GM12872 (cell line): Measurements from ENCODE around the gene AGER.

Experiments
- CTCF ChIP-seq: IDR thresholded peaks from 3 replicates; pipeline ENCODE4 v1.5.1; 2011; ENCODE audit warnings: low read depth, mild to moderate bottlenecking, low read length, moderate library complexity; ENCODE audit not compliant: insufficient read depth

Gene AGER

GRCh38 chr6:32187009-32187709 lies 3.1 kb upstream of the AGER start:
- no peak for TF ChIP-seq CTCF

- TF ChIP-seq CTCF, result no peak
These were observed 470 bp downstream of the AGER start for GRCh38 chr6:32183483-32184083.

DNA sequence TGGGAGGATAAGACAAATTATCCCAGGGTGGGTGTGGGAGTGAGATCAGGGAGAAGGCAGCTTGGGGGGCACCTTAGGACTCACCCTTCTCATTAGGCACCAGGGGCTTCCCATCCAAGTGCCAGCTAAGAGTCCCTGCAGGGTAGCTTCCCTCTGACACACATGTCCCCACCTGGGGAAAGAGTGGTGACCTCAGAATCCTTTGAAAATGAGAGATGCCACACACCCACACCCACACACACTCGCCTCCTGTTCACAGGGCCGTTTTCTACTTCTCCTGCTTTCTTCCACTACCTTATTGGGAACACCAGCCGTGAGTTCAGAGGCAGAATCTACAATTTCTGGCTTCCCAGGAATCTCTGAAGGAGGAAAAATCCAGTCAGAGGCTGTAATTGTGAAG lies 1.0 kb downstream of the AGER start:
- no peak for TF ChIP-seq CTCF

GRCh38 chr6:32182555-32182981 lies 1.5 kb downstream of the AGER start:
- no peak for TF ChIP-seq CTCF

DNA sequence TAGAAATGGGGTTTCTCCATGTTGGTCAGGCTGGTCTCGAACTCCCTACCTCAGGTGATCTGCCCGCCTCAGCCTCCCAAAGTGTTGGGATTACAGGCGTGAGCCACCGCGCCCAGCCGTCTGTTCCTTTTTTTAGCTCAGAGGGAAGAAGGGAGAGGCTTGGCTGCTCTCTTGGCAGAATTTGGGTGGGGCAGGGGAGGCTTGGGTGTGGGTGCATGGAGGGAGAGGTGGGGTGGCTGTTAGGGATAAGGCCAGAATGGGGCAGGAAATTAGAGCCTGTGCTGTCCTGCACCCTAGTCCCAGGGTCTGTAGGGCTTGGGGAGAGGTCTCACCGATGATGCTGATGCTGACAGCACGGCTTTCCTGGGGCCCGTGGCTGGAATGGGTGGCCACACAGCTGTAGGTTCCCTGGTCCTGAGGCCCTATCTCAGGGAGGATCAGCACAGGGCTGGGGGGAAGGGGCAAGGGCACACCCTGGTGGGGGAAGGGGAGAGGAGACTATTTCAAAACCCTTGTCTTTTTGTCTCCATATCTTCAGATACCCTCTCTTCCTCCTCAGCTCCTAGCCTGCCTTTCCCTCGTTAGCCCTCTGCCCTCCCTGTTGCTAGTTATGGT lies 2.0 kb downstream of the AGER start:
- TF ChIP-seq CTCF, result no peak

DNA sequence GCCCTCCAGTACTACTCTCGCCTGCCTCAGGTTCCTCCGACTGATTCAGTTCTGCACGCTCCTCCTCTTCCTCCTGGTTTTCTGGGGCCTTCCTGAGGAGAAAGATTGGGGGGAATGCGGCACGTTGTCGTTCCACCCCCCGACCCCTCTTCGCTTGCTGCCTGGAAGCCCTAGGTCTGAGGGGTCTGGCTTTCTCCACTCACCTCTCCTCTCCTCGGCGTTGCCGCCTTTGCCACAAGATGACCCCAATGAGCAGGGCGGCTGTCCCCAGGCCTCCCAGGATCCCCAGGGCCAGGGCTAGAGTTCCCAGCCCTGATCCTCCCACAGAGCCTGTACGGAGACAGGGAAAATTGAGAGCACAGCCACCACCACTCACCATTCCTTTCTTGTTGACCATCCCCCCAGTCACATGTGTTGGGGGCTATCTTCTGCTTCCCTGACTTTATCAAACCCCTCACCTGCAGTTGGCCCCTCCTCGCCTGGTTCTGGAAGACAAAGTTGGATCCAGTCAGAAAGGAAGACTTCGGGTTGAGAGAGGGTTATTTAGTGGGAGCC lies 2.8 kb downstream of the AGER start:
- TF ChIP-seq CTCF, result no peak

DNA sequence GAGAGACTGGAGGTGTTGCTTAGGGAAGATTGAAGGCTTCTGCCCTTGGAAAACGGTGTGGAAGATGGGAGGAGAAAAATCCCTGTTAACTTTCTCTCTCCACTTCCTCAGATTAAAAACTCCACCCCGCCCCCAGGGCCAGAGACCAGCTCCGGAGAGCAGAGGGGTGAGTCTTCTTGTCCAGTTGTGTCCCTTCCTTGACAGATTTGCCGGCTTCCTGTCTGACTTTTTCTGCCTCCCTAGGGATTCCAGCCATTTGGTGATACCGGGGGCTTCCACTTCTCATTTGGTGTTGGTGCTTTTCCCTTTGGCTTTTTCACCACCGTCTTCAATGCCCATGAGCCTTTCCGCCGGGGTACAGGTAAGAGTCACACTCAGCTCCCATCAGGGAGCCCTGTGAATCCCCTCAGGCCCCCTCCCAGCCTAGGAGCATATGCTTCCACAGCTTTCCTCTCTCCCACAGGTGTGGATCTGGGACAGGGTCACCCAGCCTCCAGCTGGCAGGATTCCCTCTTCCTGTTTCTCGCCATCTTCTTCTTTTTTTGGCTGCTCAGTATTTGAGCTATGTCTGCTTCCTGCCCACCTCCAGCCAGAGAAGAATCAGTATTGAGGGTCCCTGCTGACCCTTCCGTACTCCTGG lies 4.2 kb downstream of the AGER start:
- TF ChIP-seq CTCF, result no peak
